ENCODE data around the gene PREPL.
"Not testable (repeated sequence)": the region's sequence is repeated elsewhere in the genome, so short reads cannot be mapped to it uniquely, and the experiment has no call there.

PREPL gene

GRCh38 chr2:44392338-44392943 is 31.1 kb upstream of the PREPL start:
- Histone ChIP-seq H3K27ac (ENCODE audit: low read length) (no peak overlapping the region), H3K27me3 (ENCODE audit: low read depth, low read length) (no peaks in the 10 kb centered on the region), H2AFZ (ENCODE audit: low read depth, low read length) (no peak overlapping the region), H4K20me1 (ENCODE audit: insufficient read depth, low read length) (no peaks in the 10 kb centered on the region), H3K4me3 (ENCODE audit: low read length) (no peak overlapping the region), H3K79me2 (ENCODE audit: low read length) (no peaks in the 10 kb centered on the region), H3K4me1 (ENCODE audit: low read length) (peaks cover 6% of the 10 kb centered on the region; the same call in 1 of the 2 replicates), H3K9me3 (ENCODE audit: insufficient read depth, low read length) (no peaks in the 10 kb centered on the region), H3K9ac (ENCODE audit: low read length) (no peak overlapping the region), H3K36me3 (replicated peaks; ENCODE audit: low read depth, low read length) (no peaks in the 10 kb centered on the region), H3K4me2 (ENCODE audit: low read length) (no peak overlapping the region)
- TF ChIP-seq EZH2phosphoT487 (IDR thresholded peaks at IDR 0.05; ENCODE audit: low read depth) (no peak), CTCF (IDR thresholded peaks at IDR 0.05; ENCODE audit: low read depth, low read length) (peak; percentile 66)

GRCh38 chr2:44389895-44390294 is 28.6 kb upstream of the PREPL start:
- H3K4me3 ChIP-seq (ENCODE audit: low read length): no peak overlapping the region
- TF ChIP-seq EZH2phosphoT487 (IDR thresholded peaks at IDR 0.05; ENCODE audit: low read depth) (no peak), CTCF (IDR thresholded peaks at IDR 0.05; ENCODE audit: low read depth, low read length) (peak; percentile 29)

GRCh38 chr2:44388877-44389276 is 27.6 kb upstream of the PREPL start:
- Histone ChIP-seq H3K27me3 (ENCODE audit: low read depth, low read length) (no peaks in the 10 kb centered on the region), H3K79me2 (ENCODE audit: low read length) (no peaks in the 10 kb centered on the region), H3K36me3 (replicated peaks; ENCODE audit: low read depth, low read length) (no peaks in the 10 kb centered on the region), H3K9ac (ENCODE audit: low read length) (no peak overlapping the region), H3K9me3 (ENCODE audit: insufficient read depth, low read length) (no peaks in the 10 kb centered on the region), H3K27ac (ENCODE audit: low read length) (no peak overlapping the region), H4K20me1 (ENCODE audit: insufficient read depth, low read length) (no peaks in the 10 kb centered on the region), H3K4me3 (ENCODE audit: low read length) (no peak overlapping the region), H2AFZ (ENCODE audit: low read depth, low read length) (no peak overlapping the region), H3K4me1 (ENCODE audit: low read length) (peaks cover 6% of the 10 kb centered on the region; the same call in 1 of the 2 replicates), H3K4me2 (ENCODE audit: low read length) (no peak overlapping the region)
- TF ChIP-seq CTCF (IDR thresholded peaks at IDR 0.05; ENCODE audit: low read depth, low read length): no peak
- no peak for TF ChIP-seq EZH2phosphoT487 (IDR thresholded peaks at IDR 0.05; ENCODE audit: low read depth)

More at GRCh38 chr2:44389895-44390294, 28.6 kb upstream of the PREPL start:
- Histone ChIP-seq H3K9ac (ENCODE audit: low read length) (no peak overlapping the region), H3K27me3 (ENCODE audit: low read depth, low read length) (no peaks in the 10 kb centered on the region), H4K20me1 (ENCODE audit: insufficient read depth, low read length) (no peaks in the 10 kb centered on the region), H3K9me3 (ENCODE audit: insufficient read depth, low read length) (no peaks in the 10 kb centered on the region), H2AFZ (ENCODE audit: low read depth, low read length) (no peak overlapping the region), H3K4me2 (ENCODE audit: low read length) (no peak overlapping the region), H3K79me2 (ENCODE audit: low read length) (no peaks in the 10 kb centered on the region), H3K36me3 (replicated peaks; ENCODE audit: low read depth, low read length) (no peaks in the 10 kb centered on the region), H3K4me1 (ENCODE audit: low read length) (peaks cover 6% of the 10 kb centered on the region; the same call in 1 of the 2 replicates), H3K27ac (ENCODE audit: low read length) (no peak overlapping the region)

GRCh38 chr2:44385226-44385625 is 23.9 kb upstream of the PREPL start:
- not testable (repeated sequence) for H3K79me2 ChIP-seq (ENCODE audit: low read length); H3K27ac ChIP-seq (ENCODE audit: low read length); H3K4me3 ChIP-seq (ENCODE audit: low read length); H2AFZ ChIP-seq (ENCODE audit: low read depth, low read length); H3K4me2 ChIP-seq (ENCODE audit: low read length); H3K9me3 ChIP-seq (ENCODE audit: insufficient read depth, low read length); H3K9ac ChIP-seq (ENCODE audit: low read length); H3K36me3 ChIP-seq (replicated peaks; ENCODE audit: low read depth, low read length); H4K20me1 ChIP-seq (ENCODE audit: insufficient read depth, low read length); H3K27me3 ChIP-seq (ENCODE audit: low read depth, low read length); H3K4me1 ChIP-seq (ENCODE audit: low read length)
